HG03460 (cell line): Measurements from ENCODE around the gene PDE10A.
"Not testable (repeated sequence)": the region's sequence is repeated elsewhere in the genome, so short reads cannot be mapped to it uniquely, and the experiment has no call there.

ENCODE experiments used
- ATAC-seq: cut with Tn5 transposase; IDR thresholded peaks from one replicate; pipeline ENCODE4 v1.9.1; 2021; ENCODE audit not compliant: unreplicated experiment

Gene PDE10A

GRCh38 chr6:165628955-165629354 is 34.1 kb downstream of the PDE10A start:
- ATAC-seq = no peak

GRCh38 chr6:165627366-165627765 is 35.7 kb downstream of the PDE10A start:
- no peak for ATAC-seq

- ATAC-seq = no peak
Measured at GRCh38 chr6:165626711-165627110, 36.3 kb downstream of the PDE10A start.

- no peak for ATAC-seq
Measured at GRCh38 chr6:165624871-165625639, 38.0 kb downstream of the PDE10A start.

- no peak for ATAC-seq
Measured at GRCh38 chr6:165621940-165622339, 41.1 kb downstream of the PDE10A start.

- not testable (repeated sequence) for ATAC-seq
Measured at GRCh38 chr6:165618891-165619290, 44.1 kb downstream of the PDE10A start.

GRCh38 chr6:165618241-165618640 is 44.8 kb downstream of the PDE10A start:
- no peak for ATAC-seq

- no peak for ATAC-seq
Measured at GRCh38 chr6:165617528-165617927, 45.5 kb downstream of the PDE10A start.

GRCh38 chr6:165616116-165616515 is 46.9 kb downstream of the PDE10A start:
- ATAC-seq = no peak

- no peak for ATAC-seq
Measured at GRCh38 chr6:165615636-165616035, 47.4 kb downstream of the PDE10A start.

GRCh38 chr6:165611294-165611693 is 51.7 kb downstream of the PDE10A start:
- no peak for ATAC-seq

- ATAC-seq = not testable (repeated sequence)
Measured at GRCh38 chr6:165608577-165608976, 54.5 kb downstream of the PDE10A start.

GRCh38 chr6:165606740-165607008 is 56.4 kb downstream of the PDE10A start:
- no peak for ATAC-seq

- no peak for ATAC-seq
Measured at GRCh38 chr6:165605901-165606739, 56.9 kb downstream of the PDE10A start.

- no peak for ATAC-seq
Measured at GRCh38 chr6:165605182-165605875, 57.7 kb downstream of the PDE10A start.

GRCh38 chr6:165602291-165602690 is 60.8 kb downstream of the PDE10A start:
- no peak for ATAC-seq

GRCh38 chr6:165600606-165601005 is 62.4 kb downstream of the PDE10A start:
- no peak for ATAC-seq

GRCh38 chr6:165599596-165600487 is 63.2 kb downstream of the PDE10A start:
- ATAC-seq = no peak

- ATAC-seq = no peak
Measured at GRCh38 chr6:165599121-165599520, 63.9 kb downstream of the PDE10A start.

GRCh38 chr6:165597821-165598220 is 65.2 kb downstream of the PDE10A start:
- ATAC-seq = no peak
